NK-92 (cell line): ENCODE results near the gene SELENOI.
"Not testable (repeated sequence)": the region's sequence is repeated elsewhere in the genome, so short reads cannot be mapped to it uniquely, and the experiment has no call there.

Experiments
- DNase-seq: peaks from one replicate; lab custom pipeline; 2025; ENCODE audit not compliant: unreplicated experiment; lab: John Stamatoyannopoulos, UW

Gene SELENOI

GRCh38 chr2:26345545-26346453, at the start of gene SELENOI:
SELENOI (plus strand) TSS chr2:26346143; CDS start chr2:26346233, 90 bp downstream.
- peak; percentile 90 for DNase-seq

DNA sequence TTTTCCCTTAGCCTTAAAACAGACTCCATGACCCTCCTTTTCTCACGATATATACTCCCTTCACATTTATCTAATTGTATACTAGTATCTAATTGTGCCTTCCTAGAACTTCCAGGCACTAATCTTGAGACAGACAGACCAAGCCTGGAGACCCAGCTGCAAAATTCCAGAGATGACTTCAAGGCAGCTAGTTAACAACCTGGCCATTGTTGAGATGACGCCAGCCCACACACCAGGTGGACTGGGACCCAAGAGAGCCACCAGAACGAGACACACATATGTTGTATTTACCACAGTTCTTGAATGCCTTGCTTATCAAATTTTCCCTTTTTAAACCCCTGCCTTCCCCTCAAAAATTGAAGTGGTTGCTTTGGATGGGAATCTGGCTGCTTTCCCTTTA, 48.9 kb upstream of the SELENOI start:
- no peak for DNase-seq

GRCh38 chr2:26298286-26298637, 47.7 kb upstream of the SELENOI start:
- DNase-seq: no peak

DNA sequence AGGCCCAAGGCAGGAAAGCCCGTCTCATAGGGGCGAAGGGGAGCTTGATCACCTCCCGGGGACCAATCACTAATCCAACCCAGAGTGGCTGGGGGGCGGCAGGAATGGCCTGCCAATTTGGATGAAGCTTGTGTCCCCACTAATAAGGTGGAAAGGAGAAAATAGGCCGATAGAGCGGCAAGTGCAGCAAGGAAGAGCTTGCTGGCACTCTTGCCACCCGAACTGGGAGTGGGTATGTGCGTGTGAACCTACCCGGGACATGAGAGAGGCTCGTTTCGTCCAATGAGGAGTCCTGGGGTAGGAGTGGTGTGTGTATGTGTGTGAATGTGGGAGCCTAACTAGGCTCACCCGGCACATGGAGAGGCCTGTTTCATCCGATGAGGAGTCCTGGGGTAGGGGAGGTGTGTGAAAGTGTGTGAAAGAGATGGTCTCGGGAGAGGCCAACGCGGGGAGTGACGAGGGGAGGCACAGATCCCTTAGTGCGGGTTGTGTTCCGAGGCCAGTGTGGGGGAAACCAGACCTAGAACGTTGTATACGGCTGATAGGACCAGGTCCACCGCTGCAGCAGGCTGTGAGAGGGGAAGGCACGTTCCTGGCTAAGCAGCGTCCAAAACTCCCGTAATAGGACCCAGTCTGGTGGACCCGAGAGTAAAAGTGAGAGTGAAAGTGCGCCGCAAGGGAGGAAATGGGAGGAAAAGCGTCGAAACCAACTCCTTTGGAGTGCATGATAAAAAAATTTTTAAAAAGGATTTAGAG, 47.1 kb upstream of the SELENOI start:
- DNase-seq: no peak

GRCh38 chr2:26299471-26300101, 46.4 kb upstream of the SELENOI start:
- no peak for DNase-seq

DNA sequence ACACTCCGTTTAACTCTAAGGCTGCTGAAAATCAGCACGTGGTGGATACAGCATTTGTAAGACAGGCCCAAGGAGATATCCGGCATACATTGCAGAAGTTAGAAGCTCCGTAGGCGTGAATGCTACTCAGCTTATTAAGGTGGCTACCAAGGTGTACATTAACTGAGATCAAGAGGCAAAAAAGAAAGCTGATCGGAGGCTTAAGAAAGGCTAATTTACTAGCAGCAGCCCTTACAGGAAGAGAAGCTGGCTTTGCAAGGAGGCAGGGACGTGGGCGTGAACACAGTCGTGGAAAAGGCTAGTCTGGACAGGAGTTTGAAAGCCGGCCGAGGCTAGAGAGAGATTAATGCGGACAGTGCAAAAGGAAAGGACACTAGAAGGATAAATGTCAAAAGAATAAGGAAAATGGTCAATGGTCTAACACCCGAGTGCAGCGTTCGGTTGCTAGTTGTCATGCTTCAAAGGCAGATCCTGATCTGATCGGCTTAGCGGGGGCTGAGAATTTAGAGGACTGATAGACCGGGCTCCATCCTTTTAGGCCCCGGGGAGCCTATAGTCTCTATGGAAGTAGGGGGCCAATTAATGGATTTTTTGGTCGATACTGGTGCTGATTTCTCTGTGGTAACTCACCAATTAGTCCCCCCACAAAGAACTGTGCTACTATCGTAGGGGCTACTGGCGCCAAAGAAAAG, 45.6 kb upstream of the SELENOI start:
- no peak for DNase-seq

DNA sequence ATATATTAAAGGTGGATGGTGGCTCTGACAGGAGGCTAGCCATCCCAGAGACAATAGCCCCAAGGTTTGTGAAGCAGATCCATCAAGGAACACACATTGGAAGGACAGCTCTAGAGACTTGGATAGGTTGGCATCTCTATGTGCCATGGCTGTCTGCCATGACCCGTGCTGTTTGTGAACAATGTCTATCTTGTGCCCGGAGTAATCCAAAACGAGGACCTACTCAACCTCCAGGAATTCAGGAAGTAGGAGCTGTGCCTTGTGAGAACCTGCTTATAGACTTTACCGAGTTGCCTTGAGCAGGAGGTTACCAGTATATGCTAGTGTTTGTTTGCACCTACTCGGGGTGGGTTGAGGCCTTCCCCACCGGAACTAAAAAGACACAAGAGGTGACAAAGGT, 43.1 kb upstream of the SELENOI start:
- no peak for DNase-seq

DNA sequence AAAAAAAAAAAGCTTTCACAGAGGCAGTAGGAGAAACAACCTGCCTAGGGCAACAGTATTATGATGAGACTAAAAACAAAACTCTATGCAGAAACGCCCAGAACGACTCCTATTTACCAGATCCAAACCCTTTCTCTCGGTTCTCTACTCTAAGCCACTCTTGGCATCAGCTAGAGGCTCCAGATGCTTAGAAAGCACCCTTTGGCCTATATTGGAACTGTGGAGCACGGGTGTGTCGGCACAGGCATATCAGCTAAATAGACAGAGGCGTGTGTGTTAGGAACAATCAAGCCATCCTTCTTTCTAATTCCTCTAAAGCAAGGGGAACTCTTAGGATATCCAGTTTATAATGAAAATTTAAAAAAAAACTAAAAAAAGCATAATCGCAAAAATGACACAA, 40.8 kb upstream of the SELENOI start:
- not testable (repeated sequence) for DNase-seq

GRCh38 chr2:26305540-26305939, 40.4 kb upstream of the SELENOI start:
- no peak for DNase-seq

DNA sequence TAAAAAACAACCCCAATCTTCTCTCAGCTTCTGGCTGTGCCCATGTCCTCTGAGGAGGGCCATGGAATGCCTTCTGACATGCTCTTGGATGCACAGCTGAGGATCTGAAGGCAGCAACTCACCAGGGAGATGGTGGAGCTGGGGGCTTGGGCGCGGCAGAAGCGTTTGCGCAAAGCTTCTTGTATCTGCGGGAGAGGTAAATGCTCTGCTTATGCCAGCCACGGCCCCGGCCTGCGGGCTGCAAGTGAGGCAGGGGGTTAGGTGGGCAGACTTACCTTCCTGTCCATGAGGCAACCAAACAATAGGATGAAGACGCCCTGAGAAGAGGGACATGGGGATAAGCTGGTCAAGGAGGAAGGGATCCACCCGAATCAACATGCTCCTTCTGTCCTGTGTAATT, 36.0 kb upstream of the SELENOI start:
- DNase-seq: no peak

- no peak for DNase-seq
These were observed 33.5 kb upstream of the SELENOI start for GRCh38 chr2:26312471-26312870.

- no peak for DNase-seq
These were observed 32.5 kb upstream of the SELENOI start for GRCh38 chr2:26313446-26313845.

DNA sequence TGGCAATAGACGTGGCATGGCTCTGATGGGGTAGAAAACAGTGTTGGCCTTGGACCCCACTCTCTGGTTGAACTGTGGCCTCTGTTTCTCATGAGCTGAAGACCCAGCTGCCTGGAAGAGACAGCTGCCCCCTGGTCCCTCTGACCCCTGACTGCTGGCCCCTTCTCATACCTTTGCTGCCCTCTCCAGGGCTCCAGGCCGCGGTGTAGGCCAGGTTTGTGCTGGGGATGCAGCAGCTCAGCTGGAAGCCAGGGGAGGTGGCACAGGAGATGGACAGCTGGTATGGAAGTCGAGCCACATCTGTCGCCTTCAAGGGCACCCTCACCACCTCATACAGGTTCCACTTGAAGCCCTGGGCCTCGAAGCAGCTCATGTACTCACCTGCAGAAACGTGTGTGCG, 31.7 kb upstream of the SELENOI start:
- DNase-seq: no peak

- DNase-seq: no peak
These were observed 29.9 kb upstream of the SELENOI start for GRCh38 chr2:26316041-26316440.

GRCh38 chr2:26316845-26317244, 29.1 kb upstream of the SELENOI start:
- DNase-seq: no peak

- no peak for DNase-seq
These were observed 28.4 kb upstream of the SELENOI start for GRCh38 chr2:26317377-26318105.

DNA sequence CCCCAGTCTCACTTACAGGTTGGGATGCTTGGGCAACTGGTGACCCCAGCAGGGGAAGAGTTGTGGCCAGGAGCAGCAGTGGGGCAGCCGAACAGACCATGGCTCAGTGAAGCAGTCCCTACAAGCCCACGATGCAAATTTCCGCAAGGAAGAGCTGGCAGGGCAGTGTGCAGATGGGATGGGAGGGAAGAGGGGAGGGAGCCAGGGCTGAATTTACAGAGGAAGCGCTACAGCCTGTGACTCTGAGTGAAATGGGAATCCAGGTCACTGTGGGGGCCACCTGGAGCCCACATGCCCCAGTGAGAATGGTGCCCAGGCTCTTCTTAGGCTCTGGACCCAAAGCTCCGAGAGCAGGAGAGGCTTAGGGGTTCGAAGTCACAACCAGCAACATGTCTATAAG, 27.0 kb upstream of the SELENOI start:
- DNase-seq: no peak

DNA sequence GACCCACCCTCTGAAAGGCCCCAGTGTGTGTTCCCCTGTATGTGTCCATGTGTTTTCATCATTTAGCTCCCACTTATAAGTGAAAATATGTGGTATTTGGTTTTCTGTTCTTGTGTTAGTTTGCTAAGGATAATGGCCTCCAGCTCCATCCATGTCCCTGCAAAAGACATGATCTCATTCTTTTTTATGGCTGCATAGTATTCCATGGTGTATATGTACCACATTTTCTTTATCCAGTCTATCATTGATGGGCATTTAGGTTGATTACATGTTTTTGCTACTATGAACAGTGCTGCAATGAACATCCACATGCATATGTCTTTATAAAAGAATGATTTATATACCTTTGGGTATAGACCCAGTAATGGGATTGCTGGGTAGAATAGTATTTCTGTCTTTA, 21.5 kb upstream of the SELENOI start:
- not testable (repeated sequence) for DNase-seq

DNA sequence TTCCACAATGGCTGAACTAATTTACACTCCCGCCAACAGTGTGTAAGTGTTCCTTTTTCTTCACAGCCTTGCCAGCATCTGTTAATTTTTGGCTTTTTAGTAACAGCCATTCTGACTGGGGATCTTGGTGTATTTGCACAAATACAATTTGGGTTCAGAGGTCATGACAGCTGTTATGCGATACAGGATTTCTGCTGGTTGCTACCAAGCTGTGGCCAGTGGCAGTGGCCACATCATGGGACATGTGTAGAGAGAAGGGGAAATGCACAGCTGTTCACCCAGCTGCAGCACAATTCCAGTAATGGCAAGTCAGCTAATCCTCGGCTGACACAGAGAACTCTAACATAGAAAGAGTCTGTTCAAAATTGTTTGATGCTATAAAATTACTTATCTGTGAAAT, 21.0 kb upstream of the SELENOI start:
- no peak for DNase-seq

GRCh38 chr2:26325851-26326250, 20.1 kb upstream of the SELENOI start:
- no peak for DNase-seq

DNA sequence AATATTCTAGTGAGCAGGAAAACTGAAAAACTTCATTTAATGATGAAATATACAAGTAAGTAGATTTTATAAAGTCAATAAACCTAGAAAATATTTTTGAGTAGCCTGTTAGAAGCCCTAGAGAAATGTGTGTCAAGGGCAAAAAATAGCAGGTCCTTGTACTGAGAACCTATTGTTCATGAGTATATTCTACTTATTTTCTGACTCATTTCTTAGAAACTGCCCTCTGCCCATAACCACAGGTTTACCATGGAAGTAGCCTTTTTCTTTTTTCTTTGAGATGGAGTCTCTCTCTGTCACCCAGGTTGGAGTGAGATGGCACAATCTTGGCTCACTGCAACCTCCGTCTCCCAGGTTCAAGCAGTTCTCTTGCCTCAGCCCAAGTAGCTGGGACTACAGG, 19.4 kb upstream of the SELENOI start:
- DNase-seq: no peak
